ENCODE measurements around the gene APBB2.
"Not testable (repeated sequence)": the region's sequence is repeated elsewhere in the genome, so short reads cannot be mapped to it uniquely, and the experiment has no call there.

Gene APBB2

DNA sequence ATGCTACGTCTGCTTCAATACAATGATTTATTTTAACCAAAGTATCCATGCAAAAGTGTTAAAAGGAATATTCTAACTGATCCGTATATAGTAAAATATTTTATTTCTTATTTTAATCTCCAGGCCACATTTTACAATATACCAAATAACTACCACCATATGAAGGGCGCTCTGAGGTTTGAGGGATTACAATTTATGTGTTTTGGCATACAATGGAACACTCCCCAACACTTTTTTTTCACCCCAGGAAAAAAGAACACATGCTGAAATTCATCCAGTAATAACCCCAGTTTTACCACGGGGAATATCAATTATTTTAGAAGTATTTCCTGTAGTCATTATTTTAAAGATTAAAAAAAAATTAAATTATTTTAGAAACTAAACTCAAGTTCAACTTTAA is 65.4 kb downstream of the APBB2 start:
- ATAC-seq: no peak
- no peak for TF ChIP-seq TOX (CRISPR knock-in tag; IDR thresholded peaks at IDR 0.05; ENCODE audit: borderline replicate concordance)
- TF ChIP-seq SNAI2 (CRISPR knock-in tag; IDR thresholded peaks at IDR 0.05): no peak
- TF ChIP-seq, protein P1, sequence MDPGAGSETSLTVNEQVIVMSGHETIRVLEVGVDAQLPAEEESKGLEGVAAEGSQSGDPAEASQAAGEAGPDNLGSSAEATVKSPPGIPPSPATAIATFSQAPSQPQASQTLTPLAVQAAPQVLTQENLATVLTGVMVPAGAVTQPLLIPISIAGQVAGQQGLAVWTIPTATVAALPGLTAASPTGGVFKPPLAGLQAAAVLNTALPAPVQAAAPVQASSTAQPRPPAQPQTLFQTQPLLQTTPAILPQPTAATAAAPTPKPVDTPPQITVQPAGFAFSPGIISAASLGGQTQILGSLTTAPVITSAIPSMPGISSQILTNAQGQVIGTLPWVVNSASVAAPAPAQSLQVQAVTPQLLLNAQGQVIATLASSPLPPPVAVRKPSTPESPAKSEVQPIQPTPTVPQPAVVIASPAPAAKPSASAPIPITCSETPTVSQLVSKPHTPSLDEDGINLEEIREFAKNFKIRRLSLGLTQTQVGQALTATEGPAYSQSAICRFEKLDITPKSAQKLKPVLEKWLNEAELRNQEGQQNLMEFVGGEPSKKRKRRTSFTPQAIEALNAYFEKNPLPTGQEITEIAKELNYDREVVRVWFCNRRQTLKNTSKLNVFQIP (CRISPR knock-in tag; IDR thresholded peaks at IDR 0.05; ENCODE audit: borderline replicate concordance, low read depth): no peak
- TF ChIP-seq ZFP3 (CRISPR knock-in tag; IDR thresholded peaks at IDR 0.05): no peak
- no peak for TF ChIP-seq PATZ1 (CRISPR knock-in tag; IDR thresholded peaks at IDR 0.05; ENCODE audit: borderline replicate concordance)
- TF ChIP-seq ESRRG (CRISPR knock-in tag; IDR thresholded peaks at IDR 0.05): no peak
- no peak for TF ChIP-seq PPARA (CRISPR knock-in tag; IDR thresholded peaks at IDR 0.05; ENCODE audit: borderline replicate concordance)
- TF ChIP-seq OSR1 (CRISPR knock-in tag; IDR thresholded peaks at IDR 0.05): no peak
- no peak for TF ChIP-seq RARB (CRISPR knock-in tag; IDR thresholded peaks at IDR 0.05)
- TF ChIP-seq ZNF8 (CRISPR knock-in tag; IDR thresholded peaks at IDR 0.05): no peak
- no peak for TF ChIP-seq TSHZ2 (CRISPR knock-in tag; IDR thresholded peaks at IDR 0.05)
- TF ChIP-seq BACH2 (CRISPR knock-in tag; IDR thresholded peaks at IDR 0.05; ENCODE audit: borderline replicate concordance): no peak

- peak; percentile 20; the same call in 1 of the 3 replicates for ATAC-seq
- TF ChIP-seq, protein P1 (CRISPR knock-in tag; IDR thresholded peaks at IDR 0.05; ENCODE audit: borderline replicate concordance, low read depth): no peak
- TF ChIP-seq, protein P2, sequence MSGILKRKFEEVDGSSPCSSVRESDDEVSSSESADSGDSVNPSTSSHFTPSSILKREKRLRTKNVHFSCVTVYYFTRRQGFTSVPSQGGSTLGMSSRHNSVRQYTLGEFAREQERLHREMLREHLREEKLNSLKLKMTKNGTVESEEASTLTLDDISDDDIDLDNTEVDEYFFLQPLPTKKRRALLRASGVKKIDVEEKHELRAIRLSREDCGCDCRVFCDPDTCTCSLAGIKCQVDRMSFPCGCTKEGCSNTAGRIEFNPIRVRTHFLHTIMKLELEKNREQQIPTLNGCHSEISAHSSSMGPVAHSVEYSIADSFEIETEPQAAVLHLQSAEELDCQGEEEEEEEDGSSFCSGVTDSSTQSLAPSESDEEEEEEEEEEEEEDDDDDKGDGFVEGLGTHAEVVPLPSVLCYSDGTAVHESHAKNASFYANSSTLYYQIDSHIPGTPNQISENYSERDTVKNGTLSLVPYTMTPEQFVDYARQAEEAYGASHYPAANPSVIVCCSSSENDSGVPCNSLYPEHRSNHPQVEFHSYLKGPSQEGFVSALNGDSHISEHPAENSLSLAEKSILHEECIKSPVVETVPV (CRISPR knock-in tag; IDR thresholded peaks at IDR 0.05): no peak
- no peak for TF ChIP-seq TSHZ2 (CRISPR knock-in tag; IDR thresholded peaks at IDR 0.05)
- TF ChIP-seq CSDC2 (CRISPR knock-in tag; IDR thresholded peaks at IDR 0.05): no peak
- no peak for TF ChIP-seq ZFP30 (CRISPR knock-in tag; IDR thresholded peaks at IDR 0.05)
- TF ChIP-seq GLIS3 (CRISPR knock-in tag; IDR thresholded peaks at IDR 0.05): no peak
- TF ChIP-seq ARNTL (CRISPR knock-in tag; IDR thresholded peaks at IDR 0.05; ENCODE audit: borderline replicate concordance, low read depth): no peak
- no peak for TF ChIP-seq ZNF565 (CRISPR knock-in tag; conservative IDR thresholded peaks at IDR 0.05; ENCODE audit: low read depth)
- no peak for TF ChIP-seq PPARA (CRISPR knock-in tag; IDR thresholded peaks at IDR 0.05; ENCODE audit: borderline replicate concordance)
- TF ChIP-seq RARB (CRISPR knock-in tag; IDR thresholded peaks at IDR 0.05): no peak
- TF ChIP-seq OSR1 (CRISPR knock-in tag; IDR thresholded peaks at IDR 0.05): no peak
- no peak for TF ChIP-seq ISL1 (CRISPR knock-in tag; IDR thresholded peaks at IDR 0.05)
- no peak for TF ChIP-seq PATZ1 (CRISPR knock-in tag; IDR thresholded peaks at IDR 0.05; ENCODE audit: borderline replicate concordance)
- TF ChIP-seq TCF4 (CRISPR knock-in tag; IDR thresholded peaks at IDR 0.05; ENCODE audit: borderline replicate concordance): no peak
- no peak for TF ChIP-seq SNAI2 (CRISPR knock-in tag; IDR thresholded peaks at IDR 0.05)
- no peak for TF ChIP-seq ZC3H10 (CRISPR knock-in tag; IDR thresholded peaks at IDR 0.05)
- TF ChIP-seq ESRRG (CRISPR knock-in tag; IDR thresholded peaks at IDR 0.05): no peak
These were observed 66.0 kb downstream of the APBB2 start for GRCh38 chr4:41148292-41148691.

DNA sequence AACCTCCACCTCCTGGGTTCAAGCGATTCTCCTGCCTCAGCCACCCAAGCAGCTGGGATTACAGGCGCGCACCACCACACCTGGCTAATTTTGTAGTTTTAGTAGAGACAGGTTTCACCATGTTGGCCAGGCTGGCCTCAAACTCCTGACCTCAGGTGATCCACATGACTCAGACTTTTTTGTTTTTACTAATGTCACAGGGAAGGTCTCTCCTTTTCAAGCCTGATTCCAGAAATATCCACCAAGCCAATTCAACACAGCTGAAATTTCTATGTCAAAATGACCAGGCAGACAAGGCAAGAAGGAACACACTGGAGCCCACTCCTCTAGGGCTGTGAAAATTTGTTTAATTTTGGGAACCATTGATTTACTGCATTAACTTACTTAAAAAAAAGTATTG is 66.8 kb downstream of the APBB2 start:
- ATAC-seq: not testable (repeated sequence)

Measured in SK-N-SH treated with all-trans-retinoic acid at 6 μM for 48 hours (cell line).